Pancreas (tissue), 10 donors: Measurements from ENCODE around the gene YBX2. TPM values are rescaled to one million over a fixed set of nuclear protein-coding genes. Genes with fewer than 3 reads are reported as not detected.

Experiments used
- ATAC-seq, 4 donors: fragments of 200-7000 bp; cut with Tn5 transposase; one replicate each; pipeline versions ENCODE4 v1.8.0 to v1.9.1; 2020; ENCODE audit warnings: mild to moderate bottlenecking in 4 of 4, moderate library complexity in 4 of 4
- DNase-seq, 6 donors: peaks; one replicate each; pipeline ENCODE4 v3.0.0-alpha.2; 2020
- FAIRE-seq: peaks from 2 replicates; lab custom pipeline; 2012; peaks lifted over from hg19 to GRCh38; lab: Jason Lieb, UNC
- H3K27ac ChIP-seq, 4 donors: fragments of 200-600 bp; sonication (generic); 1 replicate in 3 of 4; 2 replicates in 1 of 4; pipeline versions ENCODE4 v1.5.0 to v1.8.0; 2020
- H3K27me3 ChIP-seq, 4 donors: fragments of 200-600 bp; one replicate each; pipeline ENCODE4 v1.8.0; 2021
- H3K36me3 ChIP-seq, 3 donors: fragments of 200-600 bp; sonication (generic) in 1 of 3; one replicate each; pipeline versions ENCODE4 v1.5.0 to v1.8.0; 2020 to 2021
- H3K4me1 ChIP-seq, 3 donors: fragments of 200-600 bp; one replicate each; pipeline ENCODE4 v1.8.0; 2021
- H3K4me3 ChIP-seq, 4 donors: fragments of 200-600 bp; sonication (generic) in 2 of 4; one replicate each; pipeline versions ENCODE4 v1.5.0 to v1.8.0; 2020 to 2021
- H3K9me3 ChIP-seq, 4 donors: fragments of 200-600 bp; one replicate each; pipeline ENCODE4 v1.8.0; 2021
- WGBS, 2 donors: extraction: QIAGEN DNeasy Blood & Tissue Kit; methylation state at CpG; one replicate each; pipeline ENCODE4 v1.1.7; 2013; 5-methylcytosine and 5-hydroxymethylcytosine counted together
- intact Hi-C, 3 donors: fragments of 100-400 bp; cut with DNase I; formaldehyde crosslinking; loops; one replicate each; pipeline versions ENCODE4 v1.11.1 to v1.14.2; 2022
- polyA plus RNA-seq, 2 donors: library from polyadenylated mRNA; stranded (reverse); fragments of 200-250 nt; gene quantifications; one replicate each; pipeline ENCODE4 v1.2.3, GENCODE V29; 2013
- total RNA-seq, 6 donors: library from RNA; stranded (reverse); fragmentation: NEBNext Ultra II Directional in 4 of 6; extraction: Animal tissue kit (Norgen Biotek cat#: 25700) in 4 of 6; gene quantifications; one replicate each; pipeline versions ENCODE4 v1.2.1 to v1.2.4, GENCODE V29; 2021 to 2023
- TF ChIP-seq, protein P1 (sequence below), 4 donors: fragments of 200-600 bp; sonication (generic) in 3 of 4; IDR thresholded peaks; one replicate each; pipeline versions ENCODE4 v1.5.0 to v1.8.0; 2021; ENCODE audit warnings: antibody characterized with exemption in 4 of 4
- donor health status: healthy with polysubstance abuse.
- donor health status: DM: no; HTN: no; CAD: no; lungs with moderate emphysema.
- donor health status: DM: no; HTN: no; CAD: no.
- donor health status: control.
- donor health status: control.
- donor health status: Bipolar disorder and iron deficiency.
- donor health status: DM: yes; HTN: yes; CAD: no.
- donor health status: DM: no; HTN: no; CAD: no.
- donor health status: DM: no; HTN: no; CAD: no.
- donor health status: DM: yes; HTN: yes; CAD: no.

Gene YBX2
- total and polyA plus RNA-seq, 8 donors = 0.12 to 1.2 (median 0.41) TPM

DNA sequence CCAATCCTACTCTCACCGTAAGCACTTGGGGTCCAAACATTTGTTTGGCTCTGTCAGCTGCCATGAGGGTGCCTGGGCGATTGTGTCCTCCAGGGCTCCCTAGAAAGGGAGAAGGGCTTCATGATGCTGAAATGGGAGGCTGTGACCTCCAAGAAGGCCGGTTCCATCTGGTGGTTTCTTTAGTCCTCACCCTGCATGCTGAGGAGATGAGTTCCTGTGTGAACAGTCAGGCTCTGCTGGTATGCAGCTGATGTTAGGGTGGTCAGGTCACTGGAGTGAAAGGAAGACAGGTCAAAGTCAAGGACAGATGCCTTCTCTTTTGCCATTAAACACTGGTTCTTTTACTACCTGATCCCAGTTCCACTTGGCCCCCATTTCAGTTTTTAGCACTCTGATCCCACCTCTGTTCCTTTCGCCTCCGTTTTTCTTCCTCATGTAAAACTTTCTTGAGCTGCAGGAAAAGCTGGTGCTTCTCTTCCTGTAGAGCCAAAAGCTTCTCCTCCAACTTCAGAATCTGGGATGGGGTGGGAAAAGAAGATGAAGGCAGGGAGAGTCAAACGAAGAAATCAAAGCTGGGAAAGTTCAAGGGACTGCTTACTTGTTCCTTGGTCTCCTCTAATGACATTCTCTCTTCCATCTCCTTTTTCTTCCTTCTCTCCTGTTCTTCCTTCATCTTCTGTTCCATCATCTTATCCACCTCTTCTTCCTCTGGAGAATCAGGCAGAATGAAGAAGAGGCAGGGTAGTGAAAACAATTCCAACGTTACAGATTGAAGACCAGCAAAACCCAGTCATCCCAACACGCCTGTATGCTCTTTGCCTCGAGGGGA lies 19.7 kb upstream of the YBX2 start:
- Histone ChIP-seq H3K9me3 (no peaks in the 10 kb centered on the region), H3K27ac (peak overlapping the region in 2 of 4 donors; percentile 86 to 89), H3K27me3 (no peaks in the 10 kb centered on the region), H3K4me3 (peak overlapping the region; percentile 71 to 93 (median 92)), H3K36me3 (peaks cover 8 to 53% (median 35%) of the 10 kb centered on the region in 3 donors), H3K4me1 (peaks cover 22 to 38% (median 32%) of the 10 kb centered on the region in 3 donors)
- ATAC-seq (no peak), DNase-seq (peak in 2 of 6 donors; percentile 13 to 31), FAIRE-seq (no peak)
- intact Hi-C loops = loop anchor here in 1 of 3 donors (10.0 kb wide), 1 partner anchor 49 kb away; the partner anchor contains the start of gene CLDN7
- TF ChIP-seq, protein P1, sequence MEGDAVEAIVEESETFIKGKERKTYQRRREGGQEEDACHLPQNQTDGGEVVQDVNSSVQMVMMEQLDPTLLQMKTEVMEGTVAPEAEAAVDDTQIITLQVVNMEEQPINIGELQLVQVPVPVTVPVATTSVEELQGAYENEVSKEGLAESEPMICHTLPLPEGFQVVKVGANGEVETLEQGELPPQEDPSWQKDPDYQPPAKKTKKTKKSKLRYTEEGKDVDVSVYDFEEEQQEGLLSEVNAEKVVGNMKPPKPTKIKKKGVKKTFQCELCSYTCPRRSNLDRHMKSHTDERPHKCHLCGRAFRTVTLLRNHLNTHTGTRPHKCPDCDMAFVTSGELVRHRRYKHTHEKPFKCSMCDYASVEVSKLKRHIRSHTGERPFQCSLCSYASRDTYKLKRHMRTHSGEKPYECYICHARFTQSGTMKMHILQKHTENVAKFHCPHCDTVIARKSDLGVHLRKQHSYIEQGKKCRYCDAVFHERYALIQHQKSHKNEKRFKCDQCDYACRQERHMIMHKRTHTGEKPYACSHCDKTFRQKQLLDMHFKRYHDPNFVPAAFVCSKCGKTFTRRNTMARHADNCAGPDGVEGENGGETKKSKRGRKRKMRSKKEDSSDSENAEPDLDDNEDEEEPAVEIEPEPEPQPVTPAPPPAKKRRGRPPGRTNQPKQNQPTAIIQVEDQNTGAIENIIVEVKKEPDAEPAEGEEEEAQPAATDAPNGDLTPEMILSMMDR (IDR thresholded peaks at IDR 0.05) = no peak
- WGBS, 2 donors = 36 to 41% methylated on average over 9 of the region's 9 CpGs

DNA sequence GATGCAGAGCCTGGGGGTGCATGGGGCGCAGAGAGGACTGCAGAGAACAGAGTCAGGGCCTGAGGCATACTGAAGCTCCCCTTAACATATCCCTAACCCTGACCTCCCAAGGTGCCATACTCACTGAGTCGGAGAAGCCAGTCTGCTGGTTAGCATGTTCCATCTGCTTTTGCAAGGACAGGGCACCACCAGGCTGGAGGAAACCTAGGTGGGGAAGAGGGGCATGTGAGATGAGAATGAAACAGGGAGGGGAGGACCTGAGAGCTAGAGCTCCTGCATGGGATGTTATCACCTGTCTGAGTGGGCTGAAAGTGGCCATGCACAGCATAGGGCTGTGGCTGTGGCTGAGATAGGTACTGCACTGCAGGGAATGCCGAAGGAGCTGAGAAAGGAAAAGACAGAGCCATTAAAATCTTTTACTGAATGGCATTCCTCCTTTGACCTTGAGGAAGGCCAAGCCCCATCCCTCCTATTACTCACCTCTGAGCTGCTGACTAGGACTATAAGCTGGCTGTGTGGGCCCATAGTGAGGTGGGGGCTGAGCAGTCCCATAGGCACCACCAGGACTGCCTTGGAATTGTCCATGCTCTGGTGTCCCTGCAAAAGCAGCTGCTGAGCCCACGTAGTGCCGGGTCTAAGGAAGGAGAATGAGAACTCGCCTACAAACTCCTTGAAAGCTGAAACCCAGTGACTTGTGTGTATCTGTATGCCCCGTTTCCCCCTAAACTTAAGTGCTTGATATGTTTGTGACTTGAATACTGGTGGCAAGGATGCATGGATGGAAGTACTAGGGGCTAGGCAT lies 18.9 kb upstream of the YBX2 start:
- TF ChIP-seq, protein P1 (IDR thresholded peaks at IDR 0.05) = no peak
- Histone ChIP-seq H3K36me3 (peaks cover 8 to 48% (median 35%) of the 10 kb centered on the region in 3 donors), H3K27me3 (no peaks in the 10 kb centered on the region), H3K9me3 (no peaks in the 10 kb centered on the region), H3K27ac (no peak overlapping the region), H3K4me1 (peaks cover 22 to 40% (median 32%) of the 10 kb centered on the region in 3 donors), H3K4me3 (no peak overlapping the region)
- ATAC-seq (no peak), DNase-seq (peak in 2 of 6 donors; percentile 19 to 30), FAIRE-seq (no peak)
- intact Hi-C loops = loop anchor here in 1 of 3 donors (10.0 kb wide), 1 partner anchor 48 kb away; the partner anchor contains the start of gene CLDN7
- WGBS, 2 donors = 77 to 85% methylated on average over 7 of the region's 7 CpGs

DNA sequence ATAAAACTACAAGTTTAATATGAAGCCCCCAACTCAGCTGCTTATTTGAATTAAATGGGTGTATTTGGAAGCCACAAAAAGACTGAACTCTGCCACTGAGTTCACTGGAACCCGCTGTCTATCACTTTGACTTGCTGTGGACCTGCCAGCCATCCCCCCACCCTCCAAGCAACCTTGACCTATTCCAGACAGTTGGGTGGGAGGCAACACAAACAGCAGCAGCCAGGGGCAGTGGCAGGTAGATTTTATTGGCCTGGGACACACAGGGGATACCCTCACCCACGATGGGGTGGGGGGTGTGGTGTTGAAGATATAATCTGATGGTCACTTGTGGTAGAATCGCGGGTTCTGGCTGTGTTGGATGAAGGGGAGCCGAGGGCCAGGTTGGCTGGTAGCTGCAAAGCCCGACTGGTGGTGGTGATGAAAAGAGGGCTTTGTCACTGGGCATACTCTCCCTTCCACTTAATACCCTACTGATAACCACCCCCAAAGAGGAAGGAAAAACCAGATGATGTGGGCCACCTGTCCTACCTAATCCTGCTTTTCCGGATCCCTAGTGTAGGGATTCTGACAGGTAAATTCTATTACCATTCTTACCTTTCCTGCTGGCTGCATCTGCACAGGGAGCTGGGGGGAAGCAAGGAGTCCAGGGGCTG lies 18.1 kb upstream of the YBX2 start:
- ATAC-seq (no peak), DNase-seq (peak in 2 of 6 donors; percentile 28 to 31), FAIRE-seq (no peak)
- 61 to 67% methylated on average over 7 of the region's 7 CpGs for WGBS, 2 donors
- H3K9me3 ChIP-seq = no peaks in the 10 kb centered on the region
- peaks cover 22 to 40% (median 32%) of the 10 kb centered on the region in 3 donors for H3K4me1 ChIP-seq
- TF ChIP-seq, protein P1 (IDR thresholded peaks at IDR 0.05) = no peak
- H3K4me3 ChIP-seq = no peak overlapping the region
- intact Hi-C loops = loop anchor here in 1 of 3 donors (10.0 kb wide), 1 partner anchor 48 kb away; the partner anchor contains the start of gene CLDN7
- no peak overlapping the region for H3K27ac ChIP-seq
- peaks cover 8 to 44% (median 32%) of the 10 kb centered on the region in 3 donors for H3K36me3 ChIP-seq
- no peaks in the 10 kb centered on the region for H3K27me3 ChIP-seq

DNA sequence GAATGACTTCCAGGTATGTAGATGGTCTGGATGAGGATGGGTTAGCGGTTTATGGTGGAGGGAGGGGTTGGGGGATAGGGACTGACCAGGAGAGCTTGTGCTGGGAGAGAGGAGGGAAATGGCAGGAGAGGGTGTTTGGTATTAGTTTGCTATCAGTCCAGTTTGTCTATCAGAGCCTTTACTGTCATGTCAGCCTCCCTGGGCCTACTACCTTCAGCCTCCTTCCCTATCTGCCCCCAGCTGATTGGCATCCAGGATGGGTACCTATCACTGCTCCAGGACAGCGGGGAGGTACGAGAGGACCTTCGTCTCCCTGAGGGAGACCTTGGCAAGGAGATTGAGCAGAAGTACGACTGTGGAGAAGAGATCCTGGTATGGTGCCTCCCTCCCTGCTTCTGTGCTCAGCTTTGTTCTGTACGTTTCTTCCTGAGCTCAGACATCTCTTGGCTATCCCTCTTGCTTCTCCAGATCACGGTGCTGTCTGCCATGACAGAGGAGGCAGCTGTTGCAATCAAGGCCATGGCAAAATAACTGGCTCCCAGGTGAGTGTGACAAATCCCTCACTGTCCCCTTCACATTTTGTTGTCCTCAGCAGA lies 16.8 kb upstream of the YBX2 start:
- Histone ChIP-seq H3K4me3 (no peak overlapping the region), H3K9me3 (no peaks in the 10 kb centered on the region), H3K27me3 (no peaks in the 10 kb centered on the region), H3K27ac (no peak overlapping the region), H3K4me1 (peaks cover 22 to 40% (median 32%) of the 10 kb centered on the region in 3 donors), H3K36me3 (peaks cover 8 to 42% (median 32%) of the 10 kb centered on the region in 3 donors)
- ATAC-seq (no peak), FAIRE-seq (no peak), DNase-seq (peak in 1 of 6 donors; percentile 9)
- 63 to 77% methylated on average over 7 of the region's 7 CpGs for WGBS, 2 donors
- intact Hi-C loops = loop anchor here in 1 of 3 donors (10.0 kb wide), 1 partner anchor 46 kb away; the partner anchor contains the start of gene CLDN7
- TF ChIP-seq, protein P1 (IDR thresholded peaks at IDR 0.05) = no peak
